GOT3 (cell line): ENCODE data around the gene TMEM263.

Experiments used
- DNase-seq: peaks from one replicate; lab custom pipeline; 2025; ENCODE audit warnings: mixed read lengths; lab: John Stamatoyannopoulos, UW

Gene TMEM263

GRCh38 chr12:106947461-106947860, 8.2 kb upstream of the TMEM263 start:
- no peak for DNase-seq

GRCh38 chr12:106950591-106950990, 5.1 kb upstream of the TMEM263 start:
- DNase-seq = no peak

- no peak for DNase-seq
These were observed 2.1 kb upstream of the TMEM263 start for GRCh38 chr12:106953352-106954250.

GRCh38 chr12:106954462-106955376, 988 bp upstream of the TMEM263 start:
- DNase-seq = no peak

GRCh38 chr12:106956048-106956578, 406 bp downstream of the TMEM263 start:
- DNase-seq = no peak

- DNase-seq = no peak
These were observed 1.9 kb downstream of the TMEM263 start for GRCh38 chr12:106957583-106957982.

GRCh38 chr12:106960443-106960842, 4.7 kb downstream of the TMEM263 start:
- DNase-seq = no peak

GRCh38 chr12:106962286-106962685, 6.6 kb downstream of the TMEM263 start:
- DNase-seq = no peak

- no peak for DNase-seq
These were observed 8.8 kb downstream of the TMEM263 start for GRCh38 chr12:106964526-106964925.

GRCh38 chr12:106971065-106971464, 15.4 kb downstream of the TMEM263 start:
- DNase-seq = no peak

GRCh38 chr12:106973545-106973944, 17.8 kb downstream of the TMEM263 start:
- no peak for DNase-seq

- no peak for DNase-seq
These were observed 18.8 kb downstream of the TMEM263 start for GRCh38 chr12:106974511-106974910.

GRCh38 chr12:106975098-106975497, 19.4 kb downstream of the TMEM263 start:
- DNase-seq = no peak

GRCh38 chr12:106975993-106976658, 20.4 kb downstream of the TMEM263 start:
- DNase-seq = no peak

GRCh38 chr12:106976668-106977067, 21.0 kb downstream of the TMEM263 start:
- DNase-seq = no peak

GRCh38 chr12:106978035-106978800, 22.5 kb downstream of the TMEM263 start:
- no peak for DNase-seq

- no peak for DNase-seq
These were observed 25.2 kb downstream of the TMEM263 start for GRCh38 chr12:106980944-106981343.

- no peak for DNase-seq
These were observed 26.1 kb downstream of the TMEM263 start for GRCh38 chr12:106981788-106982187.

- no peak for DNase-seq
These were observed 26.5 kb downstream of the TMEM263 start for GRCh38 chr12:106982229-106982628.

GRCh38 chr12:106984588-106985137, 29.0 kb downstream of the TMEM263 start:
- no peak for DNase-seq

- DNase-seq = no peak
These were observed 29.8 kb downstream of the TMEM263 start for GRCh38 chr12:106985479-106985878.
